GM21576 (cell line): ENCODE measurements around the gene KNSTRN.

Source experiments
- ATAC-seq: cut with Tn5 transposase; IDR thresholded peaks from one replicate; pipeline ENCODE4 v1.9.1; 2021; ENCODE audit warnings: mild to moderate bottlenecking, moderate library complexity; ENCODE audit not compliant: unreplicated experiment

KNSTRN gene

GRCh38 chr15:40428185-40428584 is 45.7 kb downstream of the KNSTRN start:
- no peak for ATAC-seq

- ATAC-seq: no peak
Observed at GRCh38 chr15:40429068-40429710, 46.7 kb downstream of the KNSTRN start.

- no peak for ATAC-seq
Observed at GRCh38 chr15:40430271-40430805, 47.8 kb downstream of the KNSTRN start.

GRCh38 chr15:40435023-40435709 is 52.6 kb downstream of the KNSTRN start:
- no peak for ATAC-seq

GRCh38 chr15:40435710-40436089 is 53.2 kb downstream of the KNSTRN start:
- ATAC-seq: no peak

- no peak for ATAC-seq
Observed at GRCh38 chr15:40436116-40436891, 53.8 kb downstream of the KNSTRN start.

- ATAC-seq: no peak
Observed at GRCh38 chr15:40436892-40437751, 54.6 kb downstream of the KNSTRN start.

GRCh38 chr15:40437752-40438687 is 55.5 kb downstream of the KNSTRN start:
- ATAC-seq: no peak

- no peak for ATAC-seq
Observed at GRCh38 chr15:40438712-40439111, 56.2 kb downstream of the KNSTRN start.

- ATAC-seq: no peak
Observed at GRCh38 chr15:40439461-40439959, 57.0 kb downstream of the KNSTRN start.

- no peak for ATAC-seq
Observed at GRCh38 chr15:40439960-40440742, 57.6 kb downstream of the KNSTRN start.

GRCh38 chr15:40440743-40441564 is 58.4 kb downstream of the KNSTRN start, which contains the start of gene BAHD1:
BAHD1 (plus strand) TSS chr15:40440953; CDS start chr15:40458465, 17,512 bp downstream.
- peak; percentile 84 for ATAC-seq

GRCh38 chr15:40441565-40442531 is 59.3 kb downstream of the KNSTRN start:
- no peak for ATAC-seq

- no peak for ATAC-seq
Observed at GRCh38 chr15:40443255-40443654, 60.7 kb downstream of the KNSTRN start.

GRCh38 chr15:40443846-40444245 is 61.3 kb downstream of the KNSTRN start:
- no peak for ATAC-seq
